ENCODE measurements around the gene ARL15. TPM values are rescaled to one million over a fixed set of nuclear protein-coding genes. Genes with fewer than 3 reads are reported as not detected.

Gene ARL15
- total and polyA plus RNA-seq, 2 donors (not counting 3 experiments of a cell fraction or from before 2014, with no cell fraction given), result 11.9 to 24.4 TPM

GRCh38 chr5:53858700-53859456 is 451.5 kb downstream of the ARL15 start:
- intact Hi-C loops (cut with micrococcal nuclease) (no loop called here), dilution Hi-C loops (cut with MboI; ENCODE audit: extremely low pct_ligation_motif_present, low sequenced_read_pairs) (no loop called here)
- DNase-seq (ENCODE audit: low read depth, low spot score), result no peak
- ChIA-PET CTCF (no interaction called here), POLR2A (no interaction called here)
- Histone ChIP-seq H4K20me1 (replicated peaks; ENCODE audit: control insufficient read depth, extremely low read depth, insufficient read depth, low read length) (no peaks in the 10 kb centered on the region), H3K79me2 (ENCODE audit: control insufficient read depth, insufficient read depth, low read length) (no peaks in the 10 kb centered on the region), H3K4me3 (replicated peaks in 1 of 3; ENCODE audit: insufficient read depth in 1 of 3, low read depth in 1 of 3, low read length in 3 of 3) (no peak overlapping the region), H3K4me1 (ENCODE audit: control insufficient read depth, extremely low read depth, insufficient read depth, low read length) (no peaks in the 10 kb centered on the region), H2AFZ (ENCODE audit: low read depth, low read length) (no peak overlapping the region), H3K27me3 (ENCODE audit: control insufficient read depth in 2 of 2, insufficient read depth in 2 of 2, low read length in 2 of 2) (no peaks in the 10 kb centered on the region), H3K9ac (replicated peaks; ENCODE audit: extremely low read depth, insufficient read depth, low read length) (no peak overlapping the region), H3K27ac (ENCODE audit: insufficient read depth, low read depth, low read length) (no peak overlapping the region), H3K36me3 (ENCODE audit: control insufficient read depth in 2 of 2, extremely low read depth in 1 of 2, insufficient read depth in 2 of 2, low read length in 2 of 2) (no peaks in the 10 kb centered on the region), H3K9me1 (replicated peaks; ENCODE audit: control insufficient read depth, extremely low read depth, insufficient read depth, low read length) (no peaks in the 10 kb centered on the region), H3K4me2 (ENCODE audit: insufficient read depth, low read length) (no peak overlapping the region), H3K9me3 (replicated peaks; ENCODE audit: control insufficient read depth, insufficient read depth, low read length) (no peaks in the 10 kb centered on the region)
- TF ChIP-seq FOS (IDR thresholded peaks at IDR 0.05; ENCODE audit: borderline replicate concordance, insufficient read depth, low read length) (no peak), POLR2A (IDR thresholded peaks at IDR 0.05; ENCODE audit: low read depth, low read length) (no peak), EZH2 (IDR thresholded peaks at IDR 0.05; ENCODE audit: borderline replicate concordance, low read depth, low read length, severe bottlenecking) (no peak), GATA2 (IDR thresholded peaks at IDR 0.05; ENCODE audit: insufficient read depth, insufficient read length, low read depth, low read length) (no peak), POLR2AphosphoS5 (IDR thresholded peaks at IDR 0.05; ENCODE audit: insufficient read depth, low read depth, low read length) (no peak), CTCF (IDR thresholded peaks at IDR 0.05; ENCODE audit: extremely low read depth in 1 of 2, insufficient read depth in 1 of 2, low read depth in 1 of 2, low read length in 2 of 2) (no peak), MYC (IDR thresholded peaks at IDR 0.05; ENCODE audit: low read depth, low read length) (no peak), JUN (IDR thresholded peaks at IDR 0.05; ENCODE audit: borderline replicate concordance, insufficient read depth, insufficient read length, low read depth) (no peak), MAX (IDR thresholded peaks at IDR 0.05; ENCODE audit: insufficient read depth, insufficient read length) (no peak)
- FAIRE-seq, result no peak
- no TSS peak for BruUV-seq (replicated peaks)

Measured in endothelial cell of umbilical vein (primary cell).